Measurements from ENCODE around the gene TBC1D14.

GRCh38 chr4:6935965-6936364 is 26.3 kb downstream of the TBC1D14 start:
- TF ChIP-seq CTCF (IDR thresholded peaks at IDR 0.05) (no peak), POLR2A (IDR thresholded peaks at IDR 0.05) (no peak)

Measured in lower leg skin (tissue), 3 donors.